Measurements from ENCODE around the gene RPS27A.
"Not testable (repeated sequence)": the region's sequence is repeated elsewhere in the genome, so short reads cannot be mapped to it uniquely, and the experiment has no call there.

RPS27A gene

DNA sequence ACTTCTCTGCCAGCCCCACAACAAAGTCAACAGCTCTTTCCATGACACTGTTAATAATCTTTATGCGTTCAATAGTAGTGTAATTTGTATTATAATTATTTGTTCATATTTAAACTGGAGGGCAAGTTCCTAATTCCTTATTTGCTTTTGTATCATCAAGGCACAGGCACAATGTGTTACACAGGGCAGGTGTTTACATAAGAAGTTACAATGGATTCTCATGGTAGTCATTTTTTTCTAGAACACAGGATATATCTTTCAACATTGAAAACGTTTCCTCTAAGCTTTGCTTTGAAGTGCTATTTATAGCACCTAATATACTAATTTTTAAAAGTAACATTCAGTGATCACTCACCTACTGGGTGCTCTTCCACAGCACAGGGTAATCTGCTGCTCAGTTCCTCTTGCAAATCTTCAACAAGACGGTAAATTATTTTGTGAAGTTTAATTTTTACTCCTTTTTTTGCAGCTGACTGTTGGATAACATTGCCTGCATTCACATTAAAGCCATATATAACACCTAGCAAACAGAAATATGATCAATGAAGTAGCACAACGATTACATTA is 7.3 kb downstream of the RPS27A start:
- no peak for DNase-seq (ENCODE audit: low spot score)

DNA sequence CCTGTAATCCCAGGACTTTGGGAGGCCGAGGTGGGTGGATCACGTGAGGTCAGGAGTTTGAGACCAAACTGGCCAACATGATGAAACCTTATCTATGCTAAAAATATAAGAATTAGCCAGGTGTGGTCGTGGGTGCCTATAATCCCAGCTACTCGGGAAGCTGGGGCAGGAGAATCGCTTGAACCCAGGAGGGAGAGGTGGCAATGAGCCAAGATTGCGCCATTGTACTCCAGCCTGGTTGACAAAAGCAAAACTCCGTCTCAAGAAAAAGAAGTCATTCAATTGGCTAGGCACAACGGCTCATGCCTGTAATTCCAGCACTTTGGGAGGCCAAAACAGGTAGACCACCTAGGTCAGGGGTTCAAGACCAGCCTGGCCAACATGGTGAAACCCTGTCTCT is 9.1 kb downstream of the RPS27A start:
- not testable (repeated sequence) for DNase-seq (ENCODE audit: low spot score)

DNA sequence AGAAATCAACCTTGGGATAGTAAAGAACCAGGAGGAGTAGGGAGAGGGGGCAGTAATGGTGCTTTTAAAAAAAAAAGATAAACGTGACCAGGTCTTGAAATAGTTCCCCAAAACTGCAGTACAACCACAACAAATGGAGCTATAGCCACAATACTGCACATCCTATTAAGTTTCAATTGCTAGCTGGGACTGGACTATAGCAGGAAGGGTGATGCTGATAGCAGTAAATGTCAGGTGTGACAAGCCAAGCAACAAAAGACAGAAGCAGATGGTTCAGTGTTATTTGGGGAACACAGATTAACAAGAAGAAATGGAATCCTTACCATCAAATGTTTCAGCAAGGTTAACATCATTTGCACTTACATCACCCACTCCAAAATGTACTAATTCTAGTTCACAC is 10.1 kb downstream of the RPS27A start:
- DNase-seq (ENCODE audit: low spot score) = no peak

DNA sequence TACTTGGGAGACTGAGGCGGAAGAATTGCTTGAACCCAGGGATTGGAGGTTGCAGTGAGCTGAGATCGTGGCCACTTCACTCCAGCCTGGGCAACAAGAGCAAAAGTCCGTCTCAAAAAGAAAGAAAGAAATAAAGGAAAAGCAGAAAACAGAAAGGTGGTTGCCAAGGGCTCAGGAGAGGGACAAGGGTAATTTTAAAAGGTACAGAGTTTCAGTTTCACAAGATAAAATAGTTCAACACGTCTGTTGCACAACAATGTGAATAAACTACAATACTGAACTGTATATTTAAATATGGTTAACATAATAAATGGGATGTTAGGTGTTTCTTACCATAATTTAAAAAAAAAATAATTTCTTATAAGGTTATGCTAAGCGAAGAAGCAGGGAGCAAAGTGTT is 12.9 kb downstream of the RPS27A start:
- DNase-seq (ENCODE audit: low spot score) = no peak

DNA sequence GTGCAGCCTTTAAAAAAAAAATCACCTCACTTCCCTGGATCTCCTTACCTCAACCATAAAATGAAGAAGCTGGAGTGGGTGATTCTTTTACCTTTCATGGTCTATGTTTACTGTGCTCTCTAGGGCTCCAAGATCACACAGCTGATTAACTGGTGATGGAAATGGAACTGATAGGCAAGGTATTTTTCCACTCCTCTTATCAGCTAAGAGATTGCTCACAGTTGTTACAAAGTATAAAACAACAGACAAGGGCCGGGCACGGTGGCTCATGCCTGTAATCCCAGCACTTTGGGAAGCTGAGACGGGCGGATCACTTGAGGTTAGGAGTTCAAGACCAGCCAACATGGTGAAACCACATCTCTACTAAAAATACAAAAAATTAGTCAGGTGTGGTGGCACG is 14.5 kb downstream of the RPS27A start:
- no peak for DNase-seq (ENCODE audit: low spot score)

DNA sequence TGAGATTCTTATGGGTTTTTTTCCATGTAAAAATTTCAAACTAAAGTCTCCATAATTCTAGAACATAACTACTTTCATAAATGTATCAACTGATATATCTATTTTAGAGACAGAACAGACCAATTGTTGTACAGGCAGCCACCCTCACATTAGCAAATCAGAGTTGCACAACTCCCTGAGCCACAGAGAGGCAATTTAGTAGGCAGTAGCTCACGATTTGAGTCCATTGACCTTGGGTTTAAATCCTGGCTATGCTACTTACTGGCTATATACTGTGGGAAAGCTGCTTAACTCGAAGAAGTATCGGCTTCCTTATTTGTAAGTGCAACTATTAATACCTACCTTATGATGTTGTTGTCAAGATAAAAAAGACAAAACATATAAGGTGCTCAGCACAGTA is 20.3 kb downstream of the RPS27A start:
- no peak for DNase-seq (ENCODE audit: low spot score)

DNA sequence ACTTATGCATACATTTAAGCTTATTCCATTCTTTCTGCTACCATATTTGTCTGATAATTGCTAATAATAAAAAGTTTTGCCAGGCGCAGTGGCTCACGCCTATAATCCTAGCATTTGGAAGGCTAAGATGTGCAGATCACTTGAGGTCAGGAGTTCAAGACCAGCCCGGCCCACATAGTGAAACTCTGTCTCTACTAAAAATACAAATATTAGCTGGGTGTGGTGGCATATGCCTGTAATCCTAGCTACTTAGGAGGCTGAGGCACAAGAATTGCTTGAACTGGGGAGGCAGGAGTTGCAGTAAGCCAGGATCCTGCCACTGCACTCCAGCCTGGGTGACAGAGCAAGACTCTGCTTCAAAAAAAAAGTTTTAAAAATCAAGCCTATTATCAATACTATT is 27.1 kb downstream of the RPS27A start:
- DNase-seq (ENCODE audit: low spot score) = not testable (repeated sequence)

DNA sequence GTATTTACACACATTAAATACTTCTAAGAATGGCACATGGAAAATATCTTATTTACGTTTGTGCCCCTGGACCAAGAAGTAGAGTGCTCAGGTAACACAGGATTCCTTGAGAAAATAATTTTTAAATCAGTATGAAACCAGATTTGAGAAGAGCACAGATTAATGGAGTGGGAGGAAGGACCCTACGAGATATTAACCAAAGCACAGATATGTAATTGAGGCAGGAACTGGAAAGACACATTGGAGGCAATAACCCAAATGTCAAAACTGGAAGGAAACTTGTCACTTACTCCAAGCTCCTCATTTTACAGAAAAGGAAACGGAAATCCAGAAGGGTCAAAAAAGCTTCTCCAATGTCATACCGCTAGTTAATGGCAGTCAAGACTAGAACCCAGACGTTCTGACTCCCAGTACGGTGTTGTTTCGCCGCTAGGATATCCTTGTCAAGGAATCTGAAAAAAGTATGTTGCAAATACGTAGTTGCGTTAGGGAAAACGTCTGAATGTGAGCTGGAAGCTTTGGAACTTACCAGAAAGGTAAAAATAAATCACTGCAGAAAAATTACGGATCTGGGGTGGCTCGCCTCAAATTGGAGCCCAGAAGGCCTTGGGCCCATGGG is 35.9 kb downstream of the RPS27A start:
- no peak for DNase-seq (ENCODE audit: low spot score)

DNA sequence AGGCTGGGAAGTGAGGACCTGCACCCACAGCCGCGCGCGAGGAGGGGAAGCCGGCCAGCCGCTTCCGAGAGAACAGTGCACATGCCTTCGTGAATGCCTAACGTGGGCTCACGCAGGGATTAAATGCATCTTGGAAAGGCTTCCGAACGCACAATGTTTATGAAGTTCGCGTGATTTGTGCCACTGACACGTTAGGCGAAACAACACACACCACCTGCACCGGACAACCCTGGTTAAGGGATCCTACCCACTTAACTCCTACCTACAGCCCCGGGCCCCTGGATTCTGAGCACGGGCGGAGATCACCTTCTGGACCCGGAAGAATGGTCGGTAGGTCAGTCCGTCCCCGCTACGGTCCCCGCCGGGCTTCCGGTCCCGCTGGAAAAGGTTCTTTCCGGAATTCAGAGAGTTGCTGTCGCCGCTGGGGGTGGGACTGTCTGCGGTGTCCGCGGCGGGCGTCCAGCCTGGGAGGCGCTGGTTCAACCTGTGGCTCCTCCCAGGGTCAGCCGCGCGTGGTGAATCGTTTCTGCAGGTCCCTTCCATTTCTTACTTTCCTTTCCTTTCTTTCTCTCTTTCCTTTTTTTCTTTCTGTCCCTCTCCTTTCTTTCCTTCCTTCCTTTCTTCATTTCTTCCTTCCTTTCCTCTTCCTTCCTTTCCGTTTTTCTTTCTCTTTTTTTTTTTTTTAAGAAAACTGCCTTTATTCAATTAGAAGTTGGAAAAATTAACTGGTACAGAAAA is 36.6 kb downstream of the RPS27A start, which contains the start of gene MTIF2:
Gene MTIF2, minus strand, starts transcription at position 325 of the 738 bp plus-strand sequence. CDS start 5,373 bp downstream, outside the sequence.
- DNase-seq (ENCODE audit: low spot score) = peak; percentile 97

DNA sequence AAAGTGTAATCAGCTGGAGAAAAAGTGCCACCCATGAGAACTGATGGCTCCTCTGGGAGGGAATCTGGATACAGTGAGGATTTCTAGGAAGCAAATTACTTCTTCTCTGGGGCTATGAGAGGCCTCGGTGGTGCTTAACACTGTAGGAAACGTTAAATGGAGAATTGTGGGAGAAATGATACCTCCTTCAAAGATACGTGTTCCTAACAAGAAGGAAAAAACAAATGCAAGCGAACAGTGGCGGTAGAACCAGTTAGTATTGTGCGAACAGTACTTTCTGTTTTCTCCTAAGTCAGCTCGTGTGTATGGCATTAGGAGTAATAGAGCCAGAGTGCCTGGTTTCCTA is 37.1 kb downstream of the RPS27A start:
- DNase-seq (ENCODE audit: low spot score) = peak; percentile 38

DNA sequence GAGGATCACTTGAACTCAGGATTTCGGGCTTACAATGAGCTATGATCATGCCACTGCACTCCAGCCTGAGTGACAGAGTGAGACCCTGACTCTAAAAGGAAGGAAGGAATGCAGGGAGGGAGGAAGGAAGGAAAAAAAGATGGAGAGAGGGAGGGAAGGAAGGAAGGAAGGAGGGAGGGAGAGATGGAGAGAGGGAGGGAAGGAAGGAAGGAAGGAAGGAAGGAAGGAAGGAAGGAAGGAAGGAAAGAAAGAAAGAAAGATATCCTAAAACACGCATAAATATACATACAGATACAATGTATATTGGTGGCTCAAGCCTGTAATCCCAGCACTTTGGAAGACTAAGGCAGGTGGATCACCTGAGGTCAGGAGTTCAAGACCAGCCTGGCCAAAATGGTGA is 41.9 kb downstream of the RPS27A start:
- DNase-seq (ENCODE audit: low spot score) = not testable (repeated sequence)

DNA sequence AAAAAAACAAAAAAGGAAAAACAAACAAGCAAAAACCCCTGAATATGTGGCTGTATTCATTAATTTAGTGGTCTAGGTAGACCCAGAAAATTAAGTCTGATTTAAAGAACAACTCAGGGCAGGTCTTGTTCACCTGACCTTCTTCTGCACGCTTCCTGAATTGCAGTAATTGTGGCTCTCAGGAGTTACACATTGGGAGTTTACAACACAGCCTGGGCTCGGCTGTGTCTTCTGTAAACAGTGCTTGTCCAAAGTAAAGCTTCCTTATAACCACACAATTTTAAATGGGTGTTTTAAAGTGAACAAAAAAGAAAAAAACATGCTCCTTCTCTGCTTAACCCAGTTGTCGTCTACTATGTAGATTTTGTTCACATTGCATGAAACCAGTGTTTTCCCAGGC is 44.8 kb downstream of the RPS27A start:
- DNase-seq (ENCODE audit: low spot score) = no peak

DNA sequence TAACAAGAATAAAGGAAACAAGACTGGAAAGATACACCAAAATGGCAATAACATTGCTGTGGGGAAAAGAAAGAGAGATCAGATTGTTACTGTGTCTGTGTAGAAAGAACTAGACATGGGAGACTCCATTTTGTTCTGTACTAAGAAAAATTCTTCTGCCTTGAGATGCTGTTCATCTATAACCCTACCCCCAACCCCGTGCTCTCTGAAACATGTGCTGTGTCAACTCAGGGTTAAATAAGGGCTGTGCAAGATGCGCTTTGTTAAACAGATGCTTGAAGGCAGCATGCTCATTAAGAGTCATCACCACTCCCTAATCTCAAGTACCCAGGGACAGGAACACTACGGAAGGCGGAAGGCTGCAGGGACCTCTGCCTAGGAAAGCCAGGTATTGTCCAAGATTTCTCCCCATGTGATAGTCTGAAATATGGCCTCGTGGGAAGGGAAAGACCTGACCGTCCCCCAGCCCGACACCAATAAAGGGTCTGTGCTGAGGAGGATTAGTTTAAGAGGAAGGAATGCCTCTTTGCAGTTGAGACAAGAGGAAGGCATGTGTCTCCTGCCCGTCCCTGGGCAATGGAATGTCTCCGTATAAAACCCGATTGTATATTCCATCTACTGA is 46.8 kb downstream of the RPS27A start:
- not testable (repeated sequence) for DNase-seq (ENCODE audit: low spot score)

DNA sequence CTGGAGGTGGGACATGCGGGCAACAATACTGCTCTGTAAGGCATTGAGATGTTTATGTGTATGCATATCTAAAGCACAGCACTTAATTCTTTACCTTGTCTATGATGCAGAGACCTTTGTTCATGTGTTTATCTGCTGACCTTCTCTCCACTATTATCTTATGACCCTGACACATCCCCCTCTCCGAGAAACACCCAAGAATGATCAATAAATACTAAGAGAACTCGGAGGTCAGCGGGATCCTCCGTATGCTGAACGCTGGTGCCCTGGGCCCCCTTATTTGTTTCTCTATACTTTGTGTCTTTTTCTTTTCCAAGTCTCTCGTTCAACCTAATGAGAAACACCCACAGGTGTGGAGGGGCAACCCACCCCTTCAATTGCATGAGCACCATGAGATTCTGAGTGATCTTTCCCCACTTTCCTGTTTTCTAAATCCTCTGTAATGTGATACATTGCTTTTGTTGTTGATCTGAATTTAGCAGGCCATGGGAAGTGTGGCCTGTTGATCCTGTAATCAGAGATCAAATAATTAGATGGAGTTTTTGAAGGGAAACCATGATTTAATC is 47.5 kb downstream of the RPS27A start:
- not testable (repeated sequence) for DNase-seq (ENCODE audit: low spot score)

DNA sequence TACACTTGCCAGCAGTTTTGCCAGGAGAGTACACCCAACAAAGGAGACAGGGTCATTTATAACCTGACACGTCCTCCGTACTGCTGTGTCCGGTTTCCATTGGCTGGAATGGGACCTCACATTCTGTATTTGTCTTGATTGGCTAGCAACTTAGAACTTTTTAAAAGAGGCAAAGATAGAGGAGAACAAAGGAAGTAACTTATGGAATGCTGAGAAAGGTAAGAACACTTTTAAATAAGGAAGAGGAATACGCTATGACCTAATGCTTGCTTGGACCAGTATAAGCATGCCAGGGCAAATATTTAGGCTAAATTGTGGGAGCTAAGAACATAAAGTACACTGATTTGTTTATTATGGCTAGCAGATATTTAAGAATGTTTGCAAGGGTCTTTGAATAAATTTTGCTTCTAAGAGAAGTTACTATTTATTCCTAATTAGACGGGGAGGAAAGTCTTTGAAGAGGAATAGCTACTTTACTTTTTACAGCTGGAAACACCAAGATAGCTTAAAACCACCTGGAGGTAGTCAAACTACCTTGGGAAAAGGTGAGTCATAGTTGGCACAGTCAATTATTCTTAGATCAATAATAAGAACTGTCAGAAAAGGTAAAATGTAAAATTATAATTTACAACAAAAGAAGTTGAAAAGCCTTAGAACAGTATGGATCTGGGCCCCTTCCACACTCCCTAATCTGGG is 48.5 kb downstream of the RPS27A start:
- DNase-seq (ENCODE audit: low spot score) = not testable (repeated sequence)

DNA sequence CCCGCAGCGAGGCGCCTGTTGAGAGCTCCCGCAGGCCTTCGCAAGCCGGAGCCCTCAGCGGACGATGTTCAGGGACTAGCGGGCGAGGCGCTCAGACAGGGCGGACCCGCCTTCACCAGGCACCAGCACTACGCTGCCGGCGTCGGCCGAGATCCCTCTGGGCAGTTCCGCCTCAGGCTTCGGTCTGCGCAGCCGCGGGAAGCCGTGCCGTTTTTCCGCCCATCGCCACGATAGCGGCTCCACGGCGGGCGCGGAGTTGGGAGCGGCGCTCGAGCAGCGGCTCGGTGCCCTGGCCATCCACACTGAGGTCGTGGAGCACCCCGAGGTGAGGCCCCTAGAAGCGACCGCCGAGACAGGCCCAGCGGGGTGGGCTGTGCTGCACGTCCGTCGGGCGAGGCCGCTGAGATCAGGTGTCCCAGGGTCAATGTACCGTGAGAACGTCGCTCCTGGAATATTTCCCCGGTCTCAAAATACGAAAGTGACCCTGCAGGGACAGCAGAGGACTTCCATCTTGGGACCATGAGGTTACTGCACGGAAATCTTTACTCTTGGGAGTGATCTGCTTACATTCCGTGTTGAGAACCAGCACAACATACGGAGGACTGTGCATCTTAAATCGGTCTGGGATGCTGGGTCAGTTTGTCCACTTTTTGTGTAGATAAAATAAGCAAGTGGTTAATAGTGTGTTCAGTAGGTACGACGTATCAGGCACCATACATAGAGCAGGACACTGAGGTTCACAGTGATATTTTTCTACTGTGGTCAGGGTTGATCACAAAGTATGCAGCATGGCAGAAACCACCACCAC is 49.8 kb downstream of the RPS27A start:
- DNase-seq (ENCODE audit: low spot score) = peak; percentile 93

DNA sequence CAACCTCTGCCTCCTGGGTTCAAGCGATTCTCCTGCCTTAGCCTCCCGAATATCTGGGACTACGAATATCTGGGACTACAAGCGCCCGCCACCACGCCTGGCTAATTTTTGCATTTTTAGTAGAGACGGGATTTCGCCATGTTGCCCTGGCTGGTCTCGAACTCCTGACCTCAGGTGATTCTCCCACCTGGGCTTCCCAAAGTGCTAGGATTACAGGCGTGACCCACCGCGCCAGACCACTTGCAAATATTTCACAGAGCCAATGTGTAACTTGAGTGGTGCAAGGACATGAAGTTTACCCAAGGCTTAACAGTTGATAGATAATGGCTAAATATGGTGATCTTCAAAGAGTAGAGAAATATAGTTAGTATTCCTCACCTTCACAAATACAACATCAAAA is 50.6 kb downstream of the RPS27A start:
- DNase-seq (ENCODE audit: low spot score) = no peak
